ENCODE measurements around the gene YJEFN3.

Gene YJEFN3

GRCh38 chr19:19538785-19539166, 10.1 kb downstream of the YJEFN3 start:
- H3K4me3 ChIP-seq (ENCODE audit: low read depth, low read length), result no peak overlapping the region
- TF ChIP-seq POLR2A (IDR thresholded peaks at IDR 0.05; ENCODE audit: extremely low read depth, insufficient read length), result no peak
- no peak for TF ChIP-seq CTCF (IDR thresholded peaks at IDR 0.05; ENCODE audit: low read depth, low read length)
- TF ChIP-seq MYC (IDR thresholded peaks at IDR 0.05; ENCODE audit: low read depth, low read length), result no peak
- TF ChIP-seq, protein P1, sequence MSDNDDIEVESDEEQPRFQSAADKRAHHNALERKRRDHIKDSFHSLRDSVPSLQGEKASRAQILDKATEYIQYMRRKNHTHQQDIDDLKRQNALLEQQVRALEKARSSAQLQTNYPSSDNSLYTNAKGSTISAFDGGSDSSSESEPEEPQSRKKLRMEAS (IDR thresholded peaks at IDR 0.05; ENCODE audit: low read depth, low read length), result no peak
- DNase-seq (ENCODE audit: low read depth), result peak; percentile 21

GRCh38 chr19:19539698-19540063, 11.0 kb downstream of the YJEFN3 start:
- no peak overlapping the region for H3K4me3 ChIP-seq (ENCODE audit: low read depth, low read length)
- TF ChIP-seq POLR2A (IDR thresholded peaks at IDR 0.05; ENCODE audit: extremely low read depth, insufficient read length) (no peak), CTCF (IDR thresholded peaks at IDR 0.05; ENCODE audit: low read depth, low read length) (no peak), MYC (IDR thresholded peaks at IDR 0.05; ENCODE audit: low read depth, low read length) (no peak)
- TF ChIP-seq, protein P1 (IDR thresholded peaks at IDR 0.05; ENCODE audit: low read depth, low read length), result no peak
- DNase-seq (ENCODE audit: low read depth), result no peak

DNA sequence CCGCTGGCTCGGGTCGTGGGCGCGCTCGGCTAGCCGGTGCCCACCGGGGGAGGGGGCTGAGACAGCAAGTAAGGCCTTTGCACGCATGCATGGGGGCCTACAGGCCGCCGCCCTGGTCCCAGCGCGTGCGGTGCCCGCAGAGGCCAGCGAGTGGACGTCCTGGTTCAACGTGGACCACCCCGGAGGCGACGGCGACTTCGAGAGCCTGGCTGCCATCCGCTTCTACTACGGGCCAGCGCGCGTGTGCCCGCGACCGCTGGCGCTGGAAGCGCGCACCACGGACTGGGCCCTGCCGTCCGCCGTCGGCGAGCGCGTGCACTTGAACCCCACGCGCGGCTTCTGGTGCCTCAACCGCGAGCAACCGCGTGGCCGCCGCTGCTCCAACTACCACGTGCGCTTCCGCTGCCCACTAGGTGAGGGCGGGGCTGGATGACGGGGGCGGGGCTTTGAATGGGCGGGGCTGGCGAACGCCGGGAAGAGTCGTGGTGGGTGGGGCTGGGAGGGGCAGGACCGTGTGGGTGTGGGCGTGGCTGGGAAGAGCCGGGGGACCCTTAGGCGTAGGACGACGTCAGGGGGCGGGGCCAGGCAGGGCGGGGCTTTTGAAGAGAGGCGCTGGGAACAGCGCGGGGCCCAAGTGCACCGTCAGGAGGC, 11.5 kb downstream of the YJEFN3 start:
- no peak for TF ChIP-seq POLR2A (IDR thresholded peaks at IDR 0.05; ENCODE audit: extremely low read depth, insufficient read length)
- TF ChIP-seq, protein P1 (IDR thresholded peaks at IDR 0.05; ENCODE audit: low read depth, low read length), result no peak
- TF ChIP-seq MYC (IDR thresholded peaks at IDR 0.05; ENCODE audit: low read depth, low read length), result no peak
- TF ChIP-seq CTCF (IDR thresholded peaks at IDR 0.05; ENCODE audit: low read depth, low read length), result no peak
- no peak for DNase-seq (ENCODE audit: low read depth)
- no peak overlapping the region for H3K4me3 ChIP-seq (ENCODE audit: low read depth, low read length)

- DNase-seq (ENCODE audit: low read depth), result peak; percentile 71
- no peak overlapping the region for H3K4me3 ChIP-seq (ENCODE audit: low read depth, low read length)
- TF ChIP-seq MYC (IDR thresholded peaks at IDR 0.05; ENCODE audit: low read depth, low read length), result no peak
- no peak for TF ChIP-seq POLR2A (IDR thresholded peaks at IDR 0.05; ENCODE audit: extremely low read depth, insufficient read length)
- TF ChIP-seq, protein P1 (IDR thresholded peaks at IDR 0.05; ENCODE audit: low read depth, low read length), result no peak
- TF ChIP-seq CTCF (IDR thresholded peaks at IDR 0.05; ENCODE audit: low read depth, low read length), result no peak
Observed at GRCh38 chr19:19540715-19541515, 12.2 kb downstream of the YJEFN3 start.

DNA sequence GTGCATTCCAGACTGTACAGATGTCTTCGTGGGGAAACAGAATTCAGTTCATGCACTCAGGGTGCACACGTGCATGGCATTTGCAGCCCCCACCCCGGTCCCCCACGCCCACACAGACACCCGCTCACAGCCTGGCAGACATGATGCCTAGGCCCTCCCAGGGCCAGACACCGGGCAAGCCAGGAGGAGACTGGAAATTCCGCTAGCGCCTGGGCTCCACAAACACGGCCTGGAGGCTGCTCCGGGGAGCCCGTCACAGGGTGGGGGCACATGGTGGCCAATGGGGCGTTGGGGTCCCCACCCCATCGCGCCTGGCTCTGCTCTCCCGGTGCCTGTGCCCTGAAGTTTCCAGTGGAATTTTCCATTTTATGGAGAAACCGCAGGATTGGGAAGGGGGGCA, 12.9 kb downstream of the YJEFN3 start:
- DNase-seq (ENCODE audit: low read depth), result no peak
- TF ChIP-seq, protein P1 (IDR thresholded peaks at IDR 0.05; ENCODE audit: low read depth, low read length), result no peak
- TF ChIP-seq CTCF (IDR thresholded peaks at IDR 0.05; ENCODE audit: low read depth, low read length) (no peak), POLR2A (IDR thresholded peaks at IDR 0.05; ENCODE audit: extremely low read depth, insufficient read length) (no peak), MYC (IDR thresholded peaks at IDR 0.05; ENCODE audit: low read depth, low read length) (no peak)
- no peak overlapping the region for H3K4me3 ChIP-seq (ENCODE audit: low read depth, low read length)

Measured in NB4 (cell line).